IMR-90 (cell line): ENCODE results near the gene MYPN. TPM values are rescaled to one million over a fixed set of nuclear protein-coding genes. Genes with fewer than 3 reads are reported as not detected.

Source experiments
- ATAC-seq: fragments of 200-7000 bp; cut with Tn5 transposase; 2 replicates; pipeline ENCODE4 v1.9.1; 2020; ENCODE audit warnings: low read depth, mild to moderate bottlenecking, moderate library complexity
- BruUV-seq: library from RNA; stranded (reverse); fragments of 400-500 nt; replicated peaks from 2 replicates; lab custom pipeline; 2021; lab: Mats Ljungman, UMichigan
- CTCF ChIA-PET: fragments of 300-600 bp; formaldehyde crosslinking; extraction: SDS; loops from one replicate; lab custom pipeline; 2021; ENCODE audit warnings: antibody characterized with exemption; lab: Yijun Ruan, JAX
- POLR2A ChIA-PET: fragments of 300-600 bp; sonication (Branson Sonifier 250); formaldehyde crosslinking; loops from one replicate; lab custom pipeline; 2022; ENCODE audit warnings: antibody characterized with exemption; ENCODE audit not compliant: unreplicated experiment; lab: Charles Lee
- DNase-seq: peaks from one replicate; pipeline ENCODE4 v3.0.0; 2013
- H2AFZ ChIP-seq: replicated peaks from 2 replicates; pipeline ENCODE3; 2013; ENCODE audit warnings: low read length, mild to moderate bottlenecking; ENCODE audit not compliant: poor library complexity
- H2AK5ac ChIP-seq: 2 replicates; pipeline ENCODE4 v1.6.1; 2013; ENCODE audit warnings: low read depth, low read length, inconsistent platforms
- H2AK9ac ChIP-seq: replicated peaks from 2 replicates; pipeline ENCODE3; 2013; ENCODE audit warnings: mild to moderate bottlenecking, low read depth, low read length, moderate library complexity; ENCODE audit not compliant: poor library complexity
- H2BK120ac ChIP-seq: 2 replicates; pipeline ENCODE4 v1.6.1; 2013; ENCODE audit warnings: low read depth, low read length, inconsistent platforms
- H2BK15ac ChIP-seq: 3 replicates; pipeline ENCODE4 v1.6.1; 2013; ENCODE audit warnings: low read depth, low read length, inconsistent platforms
- H2BK20ac ChIP-seq: 2 replicates; pipeline ENCODE4 v1.6.1; 2013; ENCODE audit warnings: low read depth, mild to moderate bottlenecking, inconsistent platforms, low read length, moderate library complexity
- H2BK5ac ChIP-seq: 2 replicates; pipeline ENCODE4 v1.6.1; 2013; ENCODE audit warnings: mild to moderate bottlenecking, low read depth, low read length, inconsistent platforms; ENCODE audit not compliant: poor library complexity, severe bottlenecking
- H3K14ac ChIP-seq: replicated peaks from 2 replicates; pipeline ENCODE4 v1.6.1; 2013; ENCODE audit warnings: low read depth, low read length, inconsistent platforms
- H3K18ac ChIP-seq: 2 replicates; pipeline ENCODE4 v1.6.1; 2013; ENCODE audit warnings: low read depth, low read length, control low read depth
- H3K23ac ChIP-seq: 2 replicates; pipeline ENCODE4 v1.6.1; 2013; ENCODE audit warnings: low read depth, low read length, inconsistent platforms
- H3K27ac ChIP-seq: 2 replicates; pipeline ENCODE4 v1.5.1; 2013; ENCODE audit warnings: mild to moderate bottlenecking, control low read depth, low read length; ENCODE audit not compliant: insufficient read depth
- H3K27me3 ChIP-seq: 2 replicates; pipeline ENCODE4 v1.6.1; 2013; ENCODE audit warnings: low read length; ENCODE audit not compliant: control insufficient read depth, insufficient read depth
- H3K36me3 ChIP-seq: 2 replicates; pipeline ENCODE4 v1.6.1; 2013; ENCODE audit warnings: low read length, mixed read lengths; ENCODE audit not compliant: control insufficient read depth, insufficient read depth
- H3K4ac ChIP-seq: 2 replicates; pipeline ENCODE4 v1.6.1; 2013; ENCODE audit warnings: low read depth, low read length, inconsistent platforms
- H3K4me1 ChIP-seq: 2 replicates; pipeline ENCODE4 v1.6.1; 2013; ENCODE audit warnings: low read length, mixed read lengths; ENCODE audit not compliant: control insufficient read depth, insufficient read depth
- H3K4me2 ChIP-seq: 2 replicates; pipeline ENCODE4 v1.6.1; 2013; ENCODE audit warnings: low read depth, mild to moderate bottlenecking, control low read depth, low read length, moderate library complexity
- H3K4me3 ChIP-seq: 2 replicates; pipeline ENCODE4 v1.5.1; 2013; ENCODE audit warnings: low read depth, mild to moderate bottlenecking, control low read depth, low read length, moderate library complexity; ENCODE audit not compliant: insufficient read depth
- H3K56ac ChIP-seq: 2 replicates; pipeline ENCODE4 v1.6.1; 2013; ENCODE audit warnings: low read length, inconsistent platforms; ENCODE audit not compliant: insufficient read depth; ENCODE audit errors: extremely low read depth
- H3K79me1 ChIP-seq, 2 experiments: 2 replicates each; pipeline ENCODE4 v1.6.1; 2013; ENCODE audit warnings: low read length in 2 of 2, inconsistent platforms in 1 of 2, low read depth in 1 of 2
- H3K9ac ChIP-seq: 2 replicates; pipeline ENCODE4 v1.6.1; 2013; ENCODE audit warnings: low read depth, low read length, control low read depth
- H3K9me1 ChIP-seq: 2 replicates; pipeline ENCODE4 v1.6.1; 2013; ENCODE audit warnings: low read length, inconsistent platforms; ENCODE audit not compliant: insufficient read depth
- H3K9me3 ChIP-seq: 2 replicates; pipeline ENCODE4 v1.6.1; 2013; ENCODE audit warnings: low read length; ENCODE audit not compliant: control insufficient read depth, insufficient read depth
- H4K20me1 ChIP-seq: 2 replicates; pipeline ENCODE4 v1.6.1; 2013; ENCODE audit warnings: low read length, inconsistent platforms; ENCODE audit not compliant: insufficient read depth
- H4K5ac ChIP-seq: 2 replicates; pipeline ENCODE4 v1.6.1; 2013; ENCODE audit warnings: mild to moderate bottlenecking, low read depth, low read length, control low read depth
- H4K8ac ChIP-seq, 2 experiments: 2 replicates each; pipeline ENCODE4 v1.6.1; 2013; ENCODE audit warnings: low read depth in 2 of 2, low read length in 2 of 2, control low read depth in 1 of 2, inconsistent platforms in 1 of 2
- H4K91ac ChIP-seq: 2 replicates; pipeline ENCODE4 v1.6.1; 2013; ENCODE audit warnings: low read depth, low read length, inconsistent platforms; ENCODE audit not compliant: insufficient read depth
- RAD21 ChIP-seq: IDR thresholded peaks from 2 replicates; pipeline ENCODE4 v1.6.1; 2012; ENCODE audit warnings: low read length, improper control_type of control experiment
- WGBS, 2 experiments: methylation state at CpG; one replicate each; pipeline versions ENCODE4 v1.1.5 to v1.1.7; 2013; ENCODE audit warnings: missing lambda C conversion rate in 2 of 2; ENCODE audit not compliant: insufficient read length in 1 of 2; ENCODE audit errors: extremely low coverage in 2 of 2; 5-methylcytosine and 5-hydroxymethylcytosine counted together
- dilution Hi-C: fragments of 300-500 bp; cut with HindIII; formaldehyde crosslinking; loops from one replicate; pipeline ENCODE4 v1.14.3; 2018; ENCODE audit warnings: low sequenced_read_pairs; ENCODE audit not compliant: unreplicated experiment
- in situ Hi-C: fragments of 300-500 bp; cut with MboI; formaldehyde crosslinking; loops from 3 replicates; pipeline ENCODE4 v1.14.3; 2019; ENCODE audit warnings: low sequenced_read_pairs, inconsistent platforms, mixed read lengths
- intact Hi-C: fragments of 100-400 bp; cut with micrococcal nuclease; formaldehyde crosslinking; loops from 2 replicates; pipeline ENCODE4 v1.10.0; 2022
- polyA plus RNA-seq, 3 experiments: library from polyadenylated mRNA; depleted of rRNA; stranded (reverse); fragments of >200 nt; gene quantifications; 2 replicates each; pipeline ENCODE4 v1.2.3, GENCODE V29; 2012; ENCODE audit warnings: low replicate concordance in 1 of 3
- total RNA-seq: library from RNA; depleted of rRNA; stranded (reverse); fragments of >200 nt; gene quantifications from 2 replicates; pipeline ENCODE4 v1.2.3, GENCODE V29; 2012

MYPN gene
- total and polyA plus RNA-seq, 2 of the 4 experiments (the other 2 are of a cell fraction) = 7.8 to 13.1 TPM

- Histone ChIP-seq H3K27me3 (no peaks in the 10 kb centered on the region), H3K79me1 (no peaks in the 10 kb centered on the region), H2BK20ac (no peak overlapping the region), H3K23ac (no peak overlapping the region), H3K9me1 (peaks cover 2% of the 10 kb centered on the region; the same call in 1 of the 2 replicates), H2AK5ac (no peak overlapping the region), H2AFZ (no peak overlapping the region), H3K18ac (peak overlapping the region; percentile 33; the same call in 1 of the 2 replicates), H3K4ac (no peak overlapping the region), H2BK5ac (no peak overlapping the region), H3K36me3 (no peaks in the 10 kb centered on the region; the same call in 1 of the 2 replicates), H4K8ac (peak overlapping the region; percentile 6 to 58; a peak in 2 of 4 replicates), H4K91ac (0 out of 2 replicates have a peak overlapping the region, but pooled peaks have one; percentile 17), H3K27ac (no peak overlapping the region), H3K9me3 (no peaks in the 10 kb centered on the region), H4K20me1 (no peaks in the 10 kb centered on the region), H2AK9ac (no peak overlapping the region), H3K56ac (no peak overlapping the region), H3K14ac (no peak overlapping the region), H3K4me1 (no peaks in the 10 kb centered on the region), H2BK120ac (no peak overlapping the region), H2BK15ac (no peak overlapping the region; the same call in 2 of the 3 replicates), H3K4me2 (no peak overlapping the region), H3K9ac (no peak overlapping the region), H3K4me3 (no peak overlapping the region), H4K5ac (peak overlapping the region; percentile 57; the same call in 1 of the 2 replicates)
- DNase-seq (no peak), ATAC-seq (no peak)
- intact Hi-C loops = no loop called here
- BruUV-seq = no TSS peak
- 93% methylated on average over 3 of the region's 3 CpGs; no CpG with 5 or more reads in 1 of the 2 experiments for WGBS, 2 experiments
- POLR2A ChIA-PET = no interaction called here
- in situ Hi-C loops = no loop called here
- CTCF ChIA-PET = no interaction called here
- dilution Hi-C loops = no loop called here
- TF ChIP-seq RAD21 = no peak
Observed at GRCh38 chr10:68145705-68146104, 36.4 kb downstream of the MYPN start.
